ENCODE measurements around the gene PRIMA1.

Gene PRIMA1

GRCh38 chr14:93765970-93766369, 22.3 kb downstream of the PRIMA1 start:
- in situ Hi-C loops (cut with MboI; ENCODE audit: low pct_unique_long_range_greater_than_20kb, low sequenced_read_pairs): no loop called here

GRCh38 chr14:93765155-93765554, 23.1 kb downstream of the PRIMA1 start:
- in situ Hi-C loops (cut with MboI; ENCODE audit: low pct_unique_long_range_greater_than_20kb, low sequenced_read_pairs): no loop called here
- DNase-seq: no peak

More at GRCh38 chr14:93765970-93766369, 22.3 kb downstream of the PRIMA1 start:
- no peak for DNase-seq

- in situ Hi-C loops (cut with MboI; ENCODE audit: low pct_unique_long_range_greater_than_20kb, low sequenced_read_pairs): no loop called here
- no peak for DNase-seq
These were observed 24.1 kb downstream of the PRIMA1 start for GRCh38 chr14:93764211-93764659.

GRCh38 chr14:93759719-93760307, 28.5 kb downstream of the PRIMA1 start:
- DNase-seq: no peak

GRCh38 chr14:93757206-93757605, 31.1 kb downstream of the PRIMA1 start:
- no peak for DNase-seq
- in situ Hi-C loops (cut with MboI; ENCODE audit: low pct_unique_long_range_greater_than_20kb, low sequenced_read_pairs): no loop called here

More at GRCh38 chr14:93759719-93760307, 28.5 kb downstream of the PRIMA1 start:
- in situ Hi-C loops (cut with MboI; ENCODE audit: low pct_unique_long_range_greater_than_20kb, low sequenced_read_pairs): no loop called here

- DNase-seq: no peak
- in situ Hi-C loops (cut with MboI; ENCODE audit: low pct_unique_long_range_greater_than_20kb, low sequenced_read_pairs): no loop called here
These were observed 34.6 kb downstream of the PRIMA1 start for GRCh38 chr14:93753647-93754046.

GRCh38 chr14:93752980-93753561, 35.2 kb downstream of the PRIMA1 start:
- DNase-seq: no peak
- in situ Hi-C loops (cut with MboI; ENCODE audit: low pct_unique_long_range_greater_than_20kb, low sequenced_read_pairs): no loop called here

- in situ Hi-C loops (cut with MboI; ENCODE audit: low pct_unique_long_range_greater_than_20kb, low sequenced_read_pairs): no loop called here
These were observed 36.2 kb downstream of the PRIMA1 start for GRCh38 chr14:93751946-93752655.

GRCh38 chr14:93749076-93749420, 39.2 kb downstream of the PRIMA1 start:
- DNase-seq: no peak
- in situ Hi-C loops (cut with MboI; ENCODE audit: low pct_unique_long_range_greater_than_20kb, low sequenced_read_pairs): no loop called here

More at GRCh38 chr14:93751946-93752655, 36.2 kb downstream of the PRIMA1 start:
- no peak for DNase-seq

- in situ Hi-C loops (cut with MboI; ENCODE audit: low pct_unique_long_range_greater_than_20kb, low sequenced_read_pairs): no loop called here
- no peak for DNase-seq
These were observed 39.8 kb downstream of the PRIMA1 start for GRCh38 chr14:93748208-93749075.

GRCh38 chr14:93747560-93747959, 40.7 kb downstream of the PRIMA1 start:
- no peak for DNase-seq

GRCh38 chr14:93747102-93747501, 41.2 kb downstream of the PRIMA1 start:
- in situ Hi-C loops (cut with MboI; ENCODE audit: low pct_unique_long_range_greater_than_20kb, low sequenced_read_pairs): no loop called here

More at GRCh38 chr14:93747560-93747959, 40.7 kb downstream of the PRIMA1 start:
- in situ Hi-C loops (cut with MboI; ENCODE audit: low pct_unique_long_range_greater_than_20kb, low sequenced_read_pairs): no loop called here

GRCh38 chr14:93745603-93746273, 42.5 kb downstream of the PRIMA1 start:
- in situ Hi-C loops (cut with MboI; ENCODE audit: low pct_unique_long_range_greater_than_20kb, low sequenced_read_pairs): no loop called here
- no peak for DNase-seq

More at GRCh38 chr14:93747102-93747501, 41.2 kb downstream of the PRIMA1 start:
- DNase-seq: no peak

GRCh38 chr14:93744876-93745275, 43.4 kb downstream of the PRIMA1 start:
- no peak for DNase-seq
- in situ Hi-C loops (cut with MboI; ENCODE audit: low pct_unique_long_range_greater_than_20kb, low sequenced_read_pairs): no loop called here

- in situ Hi-C loops (cut with MboI; ENCODE audit: low pct_unique_long_range_greater_than_20kb, low sequenced_read_pairs): no loop called here
- no peak for DNase-seq
These were observed 44.1 kb downstream of the PRIMA1 start for GRCh38 chr14:93744176-93744575.

- in situ Hi-C loops (cut with MboI; ENCODE audit: low pct_unique_long_range_greater_than_20kb, low sequenced_read_pairs): no loop called here
- no peak for DNase-seq
These were observed 44.8 kb downstream of the PRIMA1 start for GRCh38 chr14:93743270-93744060.

GRCh38 chr14:93742761-93743160, 45.5 kb downstream of the PRIMA1 start:
- DNase-seq: no peak
- in situ Hi-C loops (cut with MboI; ENCODE audit: low pct_unique_long_range_greater_than_20kb, low sequenced_read_pairs): no loop called here

GRCh38 chr14:93741556-93742230, 46.6 kb downstream of the PRIMA1 start:
- DNase-seq: no peak
- in situ Hi-C loops (cut with MboI; ENCODE audit: low pct_unique_long_range_greater_than_20kb, low sequenced_read_pairs): no loop called here
